ENCODE measurements around the gene CHCHD6.

CHCHD6 gene

DNA sequence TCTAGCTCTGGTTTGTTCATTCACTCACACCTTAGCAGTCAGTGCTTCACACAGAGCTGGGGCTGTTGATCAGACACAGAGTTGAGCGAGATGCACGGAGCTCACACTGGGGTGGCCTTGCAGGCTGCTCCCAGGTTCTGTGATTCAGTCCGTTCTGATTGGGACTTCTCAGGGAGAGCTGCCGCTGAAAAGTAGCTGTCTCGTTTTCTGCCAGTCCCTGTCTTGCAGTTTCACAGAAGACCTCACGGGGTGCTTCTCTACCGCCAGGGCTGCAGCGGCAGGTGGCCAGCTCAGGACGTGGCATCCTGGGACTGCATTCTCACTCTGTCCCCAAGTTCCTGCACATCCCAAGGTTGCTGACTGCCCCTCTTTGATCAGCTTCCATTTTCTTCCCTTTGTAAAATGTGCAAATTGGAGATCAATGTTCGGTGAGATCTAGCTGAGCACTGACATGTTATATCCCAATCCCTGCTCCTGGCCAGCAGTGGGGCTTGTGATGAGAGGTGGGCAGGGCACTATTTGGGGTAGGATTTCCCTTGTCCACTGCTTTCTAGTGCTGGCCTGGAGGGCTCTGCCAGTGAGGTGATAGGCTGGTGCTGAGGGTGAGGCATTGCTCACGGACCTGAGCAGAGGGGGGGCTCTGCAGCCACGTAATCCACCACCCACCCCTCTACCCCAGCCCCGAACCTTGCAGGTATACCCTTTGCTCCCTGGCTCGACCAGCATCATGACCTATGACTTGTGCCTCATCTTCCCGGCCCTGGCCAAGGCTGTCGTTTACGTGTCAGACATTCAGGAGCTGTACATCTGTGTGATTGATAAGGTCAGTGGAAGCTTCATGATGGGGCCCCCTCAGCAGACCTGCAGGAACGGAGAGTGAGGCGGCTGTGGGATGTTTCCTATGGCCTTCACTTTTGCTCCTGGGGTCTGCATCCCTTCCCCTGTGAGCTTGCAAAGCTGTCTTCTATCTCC is 43.8 kb upstream of the CHCHD6 start:
- Histone ChIP-seq H3K27ac (ENCODE audit: low read length) (no peak overlapping the region), H3K36me3 (ENCODE audit: insufficient read depth, low read length) (no peaks in the 10 kb centered on the region), H3K9me3 (ENCODE audit: insufficient read depth, low read length, severe bottlenecking) (peaks cover 6% of the 10 kb centered on the region), H3K4me3 (ENCODE audit: low read depth in 1 of 2, low read length in 2 of 2) (no peak overlapping the region), H3K9ac (ENCODE audit: low read depth, low read length) (no peak overlapping the region), H3K79me2 (ENCODE audit: insufficient read depth, low read length) (no peaks in the 10 kb centered on the region), H4K20me1 (ENCODE audit: insufficient read depth, low read length) (no peaks in the 10 kb centered on the region), H3K4me2 (ENCODE audit: insufficient read depth, low read length) (no peak overlapping the region), H3K27me3 (ENCODE audit: insufficient read depth, low read length, poor library complexity) (peaks cover 4% of the 10 kb centered on the region), H2AFZ (ENCODE audit: low read depth, low read length) (no peak overlapping the region), H3K4me1 (ENCODE audit: insufficient read depth, low read length) (peaks cover 15% of the 10 kb centered on the region)
- DNase-seq (no peak), ATAC-seq (ENCODE audit: insufficient read depth, low read depth) (no peak)
- TF ChIP-seq, protein P1, sequence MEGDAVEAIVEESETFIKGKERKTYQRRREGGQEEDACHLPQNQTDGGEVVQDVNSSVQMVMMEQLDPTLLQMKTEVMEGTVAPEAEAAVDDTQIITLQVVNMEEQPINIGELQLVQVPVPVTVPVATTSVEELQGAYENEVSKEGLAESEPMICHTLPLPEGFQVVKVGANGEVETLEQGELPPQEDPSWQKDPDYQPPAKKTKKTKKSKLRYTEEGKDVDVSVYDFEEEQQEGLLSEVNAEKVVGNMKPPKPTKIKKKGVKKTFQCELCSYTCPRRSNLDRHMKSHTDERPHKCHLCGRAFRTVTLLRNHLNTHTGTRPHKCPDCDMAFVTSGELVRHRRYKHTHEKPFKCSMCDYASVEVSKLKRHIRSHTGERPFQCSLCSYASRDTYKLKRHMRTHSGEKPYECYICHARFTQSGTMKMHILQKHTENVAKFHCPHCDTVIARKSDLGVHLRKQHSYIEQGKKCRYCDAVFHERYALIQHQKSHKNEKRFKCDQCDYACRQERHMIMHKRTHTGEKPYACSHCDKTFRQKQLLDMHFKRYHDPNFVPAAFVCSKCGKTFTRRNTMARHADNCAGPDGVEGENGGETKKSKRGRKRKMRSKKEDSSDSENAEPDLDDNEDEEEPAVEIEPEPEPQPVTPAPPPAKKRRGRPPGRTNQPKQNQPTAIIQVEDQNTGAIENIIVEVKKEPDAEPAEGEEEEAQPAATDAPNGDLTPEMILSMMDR (IDR thresholded peaks at IDR 0.05; ENCODE audit: borderline replicate concordance, extremely low read depth, low read length, poor library complexity, severe bottlenecking): no peak
- no peak for TF ChIP-seq EZH2 (IDR thresholded peaks at IDR 0.05; ENCODE audit: borderline replicate concordance, low read depth, low read length, severe bottlenecking)

DNA sequence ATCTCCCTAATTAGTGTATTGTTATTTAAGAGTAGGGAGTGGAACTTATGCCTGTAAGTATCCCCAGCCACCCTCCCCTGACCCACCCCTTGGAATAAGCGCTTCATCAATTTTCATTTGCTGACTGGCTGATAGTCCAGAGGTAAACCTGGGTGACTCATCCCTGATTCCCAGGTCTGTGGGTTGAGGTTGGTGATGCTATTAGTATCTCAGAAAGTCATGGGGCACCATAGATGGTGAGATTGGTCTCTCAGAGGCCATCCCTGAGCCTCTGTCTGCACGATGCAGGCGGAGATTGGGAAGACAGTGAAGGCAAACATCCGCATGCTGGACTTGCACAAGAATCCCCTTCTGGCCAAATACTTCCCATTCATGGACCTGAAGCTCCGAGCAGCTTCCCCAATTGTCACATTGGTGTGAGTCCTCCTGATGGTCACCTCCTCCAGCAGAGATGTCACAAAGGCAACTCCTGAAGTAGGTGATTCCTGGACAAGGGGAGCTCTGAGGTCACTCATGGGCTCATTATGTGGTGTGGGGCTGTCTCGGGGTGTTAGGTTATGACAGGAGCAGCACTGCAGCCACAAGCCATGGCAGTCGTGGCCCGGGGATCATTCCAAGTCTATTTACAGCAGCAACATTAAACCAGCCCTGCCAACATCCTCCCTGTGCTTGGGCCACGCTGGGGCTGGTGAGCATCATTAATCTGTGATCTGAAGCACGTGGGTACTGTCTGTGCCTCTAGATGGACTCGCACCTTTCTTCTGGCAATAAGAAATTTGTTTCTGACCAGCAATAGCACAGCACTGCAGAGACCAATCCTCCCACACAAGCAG is 42.3 kb upstream of the CHCHD6 start:
- H3K4me3 ChIP-seq (ENCODE audit: low read depth in 1 of 2, low read length in 2 of 2): no peak overlapping the region
- no peak for ATAC-seq (ENCODE audit: insufficient read depth, low read depth)
- no peak overlapping the region for H3K27ac ChIP-seq (ENCODE audit: low read length)
- no peak overlapping the region for H3K4me2 ChIP-seq (ENCODE audit: insufficient read depth, low read length)
- no peak overlapping the region for H2AFZ ChIP-seq (ENCODE audit: low read depth, low read length)
- H3K9me3 ChIP-seq (ENCODE audit: insufficient read depth, low read length, severe bottlenecking): peaks cover 6% of the 10 kb centered on the region
- no peak for TF ChIP-seq EZH2 (IDR thresholded peaks at IDR 0.05; ENCODE audit: borderline replicate concordance, low read depth, low read length, severe bottlenecking)
- TF ChIP-seq, protein P1 (IDR thresholded peaks at IDR 0.05; ENCODE audit: borderline replicate concordance, extremely low read depth, low read length, poor library complexity, severe bottlenecking): no peak
- no peaks in the 10 kb centered on the region for H4K20me1 ChIP-seq (ENCODE audit: insufficient read depth, low read length)
- peaks cover 4% of the 10 kb centered on the region for H3K27me3 ChIP-seq (ENCODE audit: insufficient read depth, low read length, poor library complexity)
- no peak overlapping the region for H3K9ac ChIP-seq (ENCODE audit: low read depth, low read length)
- DNase-seq: no peak
- no peaks in the 10 kb centered on the region for H3K36me3 ChIP-seq (ENCODE audit: insufficient read depth, low read length)
- H3K4me1 ChIP-seq (ENCODE audit: insufficient read depth, low read length): no peaks in the 10 kb centered on the region
- H3K79me2 ChIP-seq (ENCODE audit: insufficient read depth, low read length): no peaks in the 10 kb centered on the region

DNA sequence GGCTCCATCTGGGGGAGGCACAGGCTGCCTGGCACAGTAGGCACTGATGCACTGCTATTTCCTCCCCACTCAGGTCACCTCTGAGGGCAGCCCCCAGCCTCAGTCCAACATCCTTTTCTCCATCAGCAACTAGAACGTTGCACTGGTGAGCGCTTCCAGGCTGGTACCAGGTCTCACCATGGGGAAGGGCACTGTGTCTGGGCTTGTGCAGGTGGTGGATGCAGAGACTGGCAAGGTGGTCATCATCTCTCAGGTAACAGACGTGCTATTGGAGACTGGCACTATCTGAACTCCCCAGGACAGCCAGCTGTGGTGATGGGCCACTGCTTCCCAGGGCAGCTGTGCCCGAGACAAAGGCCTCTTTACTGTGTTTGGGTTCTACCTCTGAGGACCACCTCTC is 40.8 kb upstream of the CHCHD6 start:
- Histone ChIP-seq H3K36me3 (ENCODE audit: insufficient read depth, low read length) (no peaks in the 10 kb centered on the region), H2AFZ (ENCODE audit: low read depth, low read length) (no peak overlapping the region), H3K9me3 (ENCODE audit: insufficient read depth, low read length, severe bottlenecking) (peaks cover 6% of the 10 kb centered on the region), H3K9ac (ENCODE audit: low read depth, low read length) (no peak overlapping the region), H4K20me1 (ENCODE audit: insufficient read depth, low read length) (no peaks in the 10 kb centered on the region), H3K27ac (ENCODE audit: low read length) (no peak overlapping the region), H3K4me1 (ENCODE audit: insufficient read depth, low read length) (no peaks in the 10 kb centered on the region), H3K79me2 (ENCODE audit: insufficient read depth, low read length) (no peaks in the 10 kb centered on the region), H3K4me2 (ENCODE audit: insufficient read depth, low read length) (no peak overlapping the region), H3K27me3 (ENCODE audit: insufficient read depth, low read length, poor library complexity) (peaks cover 4% of the 10 kb centered on the region), H3K4me3 (ENCODE audit: low read depth in 1 of 2, low read length in 2 of 2) (no peak overlapping the region)
- ATAC-seq (ENCODE audit: insufficient read depth, low read depth): no peak
- DNase-seq: no peak
- no peak for TF ChIP-seq EZH2 (IDR thresholded peaks at IDR 0.05; ENCODE audit: borderline replicate concordance, low read depth, low read length, severe bottlenecking)
- TF ChIP-seq, protein P1 (IDR thresholded peaks at IDR 0.05; ENCODE audit: borderline replicate concordance, extremely low read depth, low read length, poor library complexity, severe bottlenecking): no peak

Measured in DND-41 (cell line).